ENCODE data around the gene TOMM20. TPM values are rescaled to one million over a fixed set of nuclear protein-coding genes. Genes with fewer than 3 reads are reported as not detected.

TOMM20 gene
- total RNA-seq, 1 experiment from 2014 or later, result 197 TPM

DNA sequence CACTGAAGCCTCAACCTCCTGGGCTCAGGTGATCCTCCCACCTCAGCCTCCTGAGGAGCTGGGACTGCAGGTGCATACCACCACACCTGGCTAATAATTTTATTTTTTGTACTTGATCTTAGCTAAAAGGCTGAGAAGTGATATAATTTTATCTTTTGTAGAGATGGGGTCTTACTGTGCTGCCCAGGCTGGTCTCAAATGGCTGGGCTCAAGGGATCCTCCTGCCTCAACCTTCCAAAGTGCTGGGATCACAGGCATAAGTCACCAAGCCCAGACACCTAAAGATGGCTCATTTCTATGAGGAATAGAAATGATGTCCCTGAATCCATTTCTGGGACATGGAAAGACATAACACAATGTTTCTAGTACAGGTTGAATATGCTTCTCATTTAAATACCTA lies 57.8 kb downstream of the TOMM20 start:
- Histone ChIP-seq H4K91ac (ENCODE audit: insufficient read length, low read depth, low read length) (no peak overlapping the region), H2BK20ac (ENCODE audit: low read depth, low read length, poor library complexity, severe bottlenecking) (no peak overlapping the region), H3K23ac (ENCODE audit: insufficient read length, low read depth, low read length) (no peak overlapping the region), H3K9me3 (ENCODE audit: control insufficient read depth, low read depth, low read length) (no peaks in the 10 kb centered on the region), H3K9ac (ENCODE audit: extremely low read depth, insufficient read length, low read length) (no peak overlapping the region), H3K27ac (ENCODE audit: insufficient read length, low read depth, low read length) (no peak overlapping the region), H3K79me1 (ENCODE audit: insufficient read depth, low read depth, low read length, poor library complexity, severe bottlenecking) (no peaks in the 10 kb centered on the region), H3K4me1 (ENCODE audit: insufficient read depth, low read length) (no peaks in the 10 kb centered on the region), H3K4me2 (ENCODE audit: insufficient read depth, insufficient read length, low read length) (no peak overlapping the region), H3K14ac (ENCODE audit: insufficient read depth, low read length) (no peak overlapping the region), H2BK15ac (ENCODE audit: low read depth, low read length) (no peak overlapping the region), H3K4ac (ENCODE audit: low read depth, low read length) (no peak overlapping the region), H4K8ac (replicated peaks; ENCODE audit: insufficient read length, low read depth, low read length) (no peak overlapping the region), H2BK12ac (ENCODE audit: insufficient read length, low read depth, low read length) (no peak overlapping the region), H2AK5ac (ENCODE audit: insufficient read length, low read length) (no peak overlapping the region), H3K23me2 (ENCODE audit: insufficient read length, low read depth, low read length, poor library complexity, severe bottlenecking) (no peaks in the 10 kb centered on the region), H2AFZ (ENCODE audit: low read length) (no peak overlapping the region), H3K56ac (ENCODE audit: insufficient read length, low read depth, low read length) (no peak overlapping the region), H4K5ac (ENCODE audit: insufficient read length, low read depth, low read length) (no peak overlapping the region), H3T11ph (ENCODE audit: low read length) (no peak overlapping the region), H2BK5ac (ENCODE audit: insufficient read length, low read length) (no peak overlapping the region), H2BK120ac (ENCODE audit: low read depth, low read length, poor library complexity, severe bottlenecking) (no peak overlapping the region), H3K27me3 (ENCODE audit: insufficient read depth, low read length) (no peaks in the 10 kb centered on the region), H3K79me2 (ENCODE audit: insufficient read depth, low read length) (no peaks in the 10 kb centered on the region), H3K18ac (ENCODE audit: insufficient read length, low read depth, low read length) (no peak overlapping the region), H4K20me1 (ENCODE audit: control insufficient read depth, insufficient read depth, insufficient read length) (no peaks in the 10 kb centered on the region)
- Mint-ChIP-seq H3K27me3 (ENCODE audit: low read depth) (no peaks in the 10 kb centered on the region), H3K4me3 (no peak overlapping the region), H3K9me3 (no peaks in the 10 kb centered on the region), H3K36me3 (ENCODE audit: insufficient read depth in 1 of 3, low read depth in 3 of 3) (no peaks in the 10 kb centered on the region), H3K27ac (no peak overlapping the region), H3K4me1 (peaks cover 20 to 23% of the 10 kb centered on the region in 2 experiments)
- TF ChIP-seq, protein P1, sequence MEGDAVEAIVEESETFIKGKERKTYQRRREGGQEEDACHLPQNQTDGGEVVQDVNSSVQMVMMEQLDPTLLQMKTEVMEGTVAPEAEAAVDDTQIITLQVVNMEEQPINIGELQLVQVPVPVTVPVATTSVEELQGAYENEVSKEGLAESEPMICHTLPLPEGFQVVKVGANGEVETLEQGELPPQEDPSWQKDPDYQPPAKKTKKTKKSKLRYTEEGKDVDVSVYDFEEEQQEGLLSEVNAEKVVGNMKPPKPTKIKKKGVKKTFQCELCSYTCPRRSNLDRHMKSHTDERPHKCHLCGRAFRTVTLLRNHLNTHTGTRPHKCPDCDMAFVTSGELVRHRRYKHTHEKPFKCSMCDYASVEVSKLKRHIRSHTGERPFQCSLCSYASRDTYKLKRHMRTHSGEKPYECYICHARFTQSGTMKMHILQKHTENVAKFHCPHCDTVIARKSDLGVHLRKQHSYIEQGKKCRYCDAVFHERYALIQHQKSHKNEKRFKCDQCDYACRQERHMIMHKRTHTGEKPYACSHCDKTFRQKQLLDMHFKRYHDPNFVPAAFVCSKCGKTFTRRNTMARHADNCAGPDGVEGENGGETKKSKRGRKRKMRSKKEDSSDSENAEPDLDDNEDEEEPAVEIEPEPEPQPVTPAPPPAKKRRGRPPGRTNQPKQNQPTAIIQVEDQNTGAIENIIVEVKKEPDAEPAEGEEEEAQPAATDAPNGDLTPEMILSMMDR (conservative IDR thresholded peaks at IDR 0.05), result no peak
- DNase-seq, result no peak

Data from H9 (cell line).